ENCODE data around the gene DHRS7B. TPM values are rescaled to one million over a fixed set of nuclear protein-coding genes. Genes with fewer than 3 reads are reported as not detected.
"Not testable (repeated sequence)": the region's sequence is repeated elsewhere in the genome, so short reads cannot be mapped to it uniquely, and the experiment has no call there.

Gene DHRS7B
- total and polyA plus RNA-seq, 10 donors: 13.3 to 31.3 (median 18.7) TPM

GRCh38 chr17:21105064-21105894, 21.5 kb upstream of the DHRS7B start:
- 66 to 83% (median 79%) methylated on average over 5 of the region's 5 CpGs for WGBS, 5 donors
- intact Hi-C loops (cut with DNase I; ENCODE audit: low total_unique reads): no loop called here
- TF ChIP-seq POLR2A (IDR thresholded peaks at IDR 0.05) (no peak), CTCF (IDR thresholded peaks at IDR 0.05 in 8 of 11, conservative IDR thresholded peaks at IDR 0.05 in 3 of 11) (no peak), POLR2AphosphoS5 (IDR thresholded peaks at IDR 0.05) (no peak)
- Histone ChIP-seq H3K4me3 (no peak overlapping the region), H3K27me3 (replicated peaks in 1 of 7) (no peaks in the 10 kb centered on the region), H3K4me1 (peaks cover 0 to 6% (median under 1%) of the 10 kb centered on the region in 6 donors), H3K27ac (no peak overlapping the region), H3K9me3 (no peaks in the 10 kb centered on the region), H3K36me3 (no peaks in the 10 kb centered on the region)
- DNase-seq: no peak

- TF ChIP-seq POLR2AphosphoS5 (IDR thresholded peaks at IDR 0.05): no peak
- TF ChIP-seq POLR2A (IDR thresholded peaks at IDR 0.05): no peak
- no peak for TF ChIP-seq CTCF (IDR thresholded peaks at IDR 0.05 in 8 of 11, conservative IDR thresholded peaks at IDR 0.05 in 3 of 11)
- Histone ChIP-seq H3K27me3 (replicated peaks in 1 of 7) (no peaks in the 10 kb centered on the region), H3K9me3 (no peaks in the 10 kb centered on the region), H3K27ac (no peak overlapping the region), H3K4me3 (no peak overlapping the region), H3K4me1 (no peaks in the 10 kb centered on the region), H3K36me3 (no peaks in the 10 kb centered on the region)
- DNase-seq: no peak
- WGBS, 5 donors: 82 to 92% (median 90%) methylated on average over 3 of the region's 3 CpGs
- intact Hi-C loops (cut with DNase I; ENCODE audit: low total_unique reads): no loop called here
These were observed 20.4 kb upstream of the DHRS7B start for GRCh38 chr17:21106316-21106715.

- H3K27me3 ChIP-seq (replicated peaks in 1 of 7); DNase-seq; H3K36me3 ChIP-seq; H3K4me3 ChIP-seq; H3K27ac ChIP-seq; intact Hi-C loops (cut with DNase I; ENCODE audit: low total_unique reads); H3K9me3 ChIP-seq; H3K4me1 ChIP-seq: not testable (repeated sequence)
- WGBS, 5 donors: 81 to 97% (median 90%) methylated on average over 7 of the region's 7 CpGs
These were observed 19.6 kb upstream of the DHRS7B start for GRCh38 chr17:21107067-21107650.

GRCh38 chr17:21108651-21109050, 18.1 kb upstream of the DHRS7B start:
- H3K4me3 ChIP-seq: no peak overlapping the region
- no peak for DNase-seq
- H3K9me3 ChIP-seq: no peaks in the 10 kb centered on the region
- 89 to 92% (median 91%) methylated on average over 3 of the region's 3 CpGs for WGBS, 5 donors
- intact Hi-C loops (cut with DNase I; ENCODE audit: low total_unique reads): no loop called here
- no peaks in the 10 kb centered on the region for H3K4me1 ChIP-seq
- H3K27ac ChIP-seq: no peak overlapping the region
- TF ChIP-seq CTCF (IDR thresholded peaks at IDR 0.05 in 8 of 11, conservative IDR thresholded peaks at IDR 0.05 in 3 of 11): no peak
- H3K36me3 ChIP-seq: no peaks in the 10 kb centered on the region
- H3K27me3 ChIP-seq (replicated peaks in 1 of 7): no peaks in the 10 kb centered on the region

Measured in spleen (tissue), 11 donors.